ENCODE results near the gene BRMS1L. TPM values are rescaled to one million over a fixed set of nuclear protein-coding genes. Genes with fewer than 3 reads are reported as not detected.

The BRMS1L gene
- 1.8 and 1.9 TPM in 2 replicates for total RNA-seq

GRCh38 chr14:35826218-35826951, at the start of gene BRMS1L:
TSS of gene BRMS1L (plus strand) at chr14:35826338. CDS start at chr14:35826517, 179 bp downstream.

GRCh38 chr14:35808638-35809563, 17.2 kb upstream of the BRMS1L start, which contains the start of gene RALGAPA1:
TSS of gene RALGAPA1 (minus strand) at chr14:35809295. CDS start at chr14:35808835, 460 bp downstream.

Other genes starting within 250 kb of the BRMS1L start
- gene RALGAPA1, start 17.0 kb upstream of the BRMS1L start, total RNA-seq, result 11.4 and 14.2 TPM in 2 replicates